Mesendoderm (in vitro differentiated cells): ENCODE measurements around the gene ASTN2.
A peak's percentile ranks its signal among the peaks of the same experiment; 100 is the strongest.

Experiments used
- DNase-seq: peaks from one replicate; pipeline ENCODE4 v3.0.0; 2013
- H2AK5ac ChIP-seq: 2 replicates; pipeline ENCODE4 v1.6.1; 2013; ENCODE audit warnings: low read length, inconsistent platforms
- H2BK120ac ChIP-seq: 2 replicates; pipeline ENCODE4 v1.6.1; 2013; ENCODE audit warnings: low read depth, mild to moderate bottlenecking, low read length, moderate library complexity, mixed read lengths
- H2BK15ac ChIP-seq: replicated peaks from 2 replicates; pipeline ENCODE4 v1.6.1; 2013; ENCODE audit warnings: low read depth, mild to moderate bottlenecking, moderate library complexity
- H2BK5ac ChIP-seq: 2 replicates; pipeline ENCODE4 v1.6.1; 2013; ENCODE audit warnings: low read length, inconsistent platforms
- H3K18ac ChIP-seq: 2 replicates; pipeline ENCODE4 v1.6.1; 2013; ENCODE audit warnings: mild to moderate bottlenecking, low read length, mixed read lengths
- H3K23ac ChIP-seq: one replicate; pipeline ENCODE4 v1.6.1; 2013; ENCODE audit warnings: low read length
- H3K27ac ChIP-seq: 2 replicates; pipeline ENCODE4 v1.5.1; 2013; ENCODE audit warnings: low read depth, mild to moderate bottlenecking, inconsistent platforms, low read length, moderate library complexity
- H3K27me3 ChIP-seq: 2 replicates; pipeline ENCODE4 v1.6.1; 2013; ENCODE audit warnings: low read length, control low read depth, mild to moderate bottlenecking, inconsistent platforms; ENCODE audit not compliant: insufficient read depth, poor library complexity
- H3K36me3 ChIP-seq: 2 replicates; pipeline ENCODE4 v1.6.1; 2013; ENCODE audit warnings: low read length, inconsistent platforms; ENCODE audit not compliant: control insufficient read depth, insufficient read depth
- H3K4ac ChIP-seq: one replicate; pipeline ENCODE4 v1.6.1; 2013; ENCODE audit warnings: low read depth, mild to moderate bottlenecking, low read length, moderate library complexity
- H3K4me1 ChIP-seq: 2 replicates; pipeline ENCODE4 v1.6.1; 2013; ENCODE audit warnings: low read depth, low read length, inconsistent platforms; ENCODE audit not compliant: control insufficient read depth
- H3K4me2 ChIP-seq: 2 replicates; pipeline ENCODE4 v1.6.1; 2013; ENCODE audit warnings: low read length
- H3K4me3 ChIP-seq: 2 replicates; pipeline ENCODE4 v1.5.1; 2013; ENCODE audit warnings: mild to moderate bottlenecking, low read length
- H3K56ac ChIP-seq: one replicate; pipeline ENCODE4 v1.6.1; 2013; ENCODE audit warnings: low read length
- H3K79me1 ChIP-seq: 2 replicates; pipeline ENCODE4 v1.6.1; 2013; ENCODE audit warnings: low read length, inconsistent platforms
- H3K79me2 ChIP-seq: 2 replicates; pipeline ENCODE4 v1.6.1; 2013; ENCODE audit warnings: mild to moderate bottlenecking, low read length; ENCODE audit not compliant: control insufficient read depth, insufficient read depth
- H3K9ac ChIP-seq: 2 replicates; pipeline ENCODE4 v1.6.1; 2013; ENCODE audit warnings: low read length, inconsistent platforms
- H4K5ac ChIP-seq: one replicate; pipeline ENCODE4 v1.6.1; 2013; ENCODE audit warnings: low read length
- H4K8ac ChIP-seq: one replicate; pipeline ENCODE4 v1.6.1; 2013; ENCODE audit warnings: low read depth, mild to moderate bottlenecking, control low read depth, low read length, moderate library complexity
- WGBS: extraction: QIAGEN DNeasy Blood & Tissue Kit; methylation state at CpG from one replicate; pipeline ENCODE4 v1.1.7; 2013; ENCODE audit warnings: low lambda C conversion rate, missing lambda C conversion rate; ENCODE audit not compliant: insufficient coverage; ENCODE audit errors: extremely low coverage; 5-methylcytosine and 5-hydroxymethylcytosine counted together

ASTN2 gene

GRCh38 chr9:116550696-116551436 lies 864.0 kb downstream of the ASTN2 start:
- Histone ChIP-seq H3K4me1 (no peaks in the 10 kb centered on the region), H3K4ac (no peak overlapping the region), H2BK120ac (no peak overlapping the region), H3K23ac (no peak overlapping the region), H3K36me3 (no peaks in the 10 kb centered on the region), H3K4me2 (no peak overlapping the region), H3K27ac (no peak overlapping the region), H2AK5ac (no peak overlapping the region), H3K79me2 (no peaks in the 10 kb centered on the region), H3K27me3 (no peaks in the 10 kb centered on the region), H3K9ac (no peak overlapping the region), H3K56ac (no peak overlapping the region), H4K8ac (no peak overlapping the region), H3K4me3 (no peak overlapping the region), H2BK15ac (no peak overlapping the region), H3K18ac (no peak overlapping the region), H4K5ac (no peak overlapping the region), H3K79me1 (no peaks in the 10 kb centered on the region), H2BK5ac (no peak overlapping the region)
- DNase-seq, result peak; percentile 4
- WGBS, result no CpG with 5 or more reads among the region's 3 CpGs

- no peak for DNase-seq
- no peak overlapping the region for H2AK5ac ChIP-seq
- H3K79me2 ChIP-seq, result no peaks in the 10 kb centered on the region
- H3K4ac ChIP-seq, result no peak overlapping the region
- H2BK120ac ChIP-seq, result no peak overlapping the region
- H3K4me3 ChIP-seq, result no peak overlapping the region
- H3K27me3 ChIP-seq, result no peaks in the 10 kb centered on the region
- H4K8ac ChIP-seq, result no peak overlapping the region
- no peak overlapping the region for H2BK15ac ChIP-seq
- no CpG with 5 or more reads among the region's 5 CpGs for WGBS
- H3K9ac ChIP-seq, result no peak overlapping the region
- no peak overlapping the region for H3K56ac ChIP-seq
- H2BK5ac ChIP-seq, result no peak overlapping the region
- H3K79me1 ChIP-seq, result no peaks in the 10 kb centered on the region
- no peak overlapping the region for H3K4me2 ChIP-seq
- no peak overlapping the region for H3K23ac ChIP-seq
- no peaks in the 10 kb centered on the region for H3K4me1 ChIP-seq
- H3K27ac ChIP-seq, result no peak overlapping the region
- H3K18ac ChIP-seq, result no peak overlapping the region
- H3K36me3 ChIP-seq, result no peaks in the 10 kb centered on the region
- H4K5ac ChIP-seq, result no peak overlapping the region
Observed at GRCh38 chr9:116549786-116550660, 864.8 kb downstream of the ASTN2 start.

DNA sequence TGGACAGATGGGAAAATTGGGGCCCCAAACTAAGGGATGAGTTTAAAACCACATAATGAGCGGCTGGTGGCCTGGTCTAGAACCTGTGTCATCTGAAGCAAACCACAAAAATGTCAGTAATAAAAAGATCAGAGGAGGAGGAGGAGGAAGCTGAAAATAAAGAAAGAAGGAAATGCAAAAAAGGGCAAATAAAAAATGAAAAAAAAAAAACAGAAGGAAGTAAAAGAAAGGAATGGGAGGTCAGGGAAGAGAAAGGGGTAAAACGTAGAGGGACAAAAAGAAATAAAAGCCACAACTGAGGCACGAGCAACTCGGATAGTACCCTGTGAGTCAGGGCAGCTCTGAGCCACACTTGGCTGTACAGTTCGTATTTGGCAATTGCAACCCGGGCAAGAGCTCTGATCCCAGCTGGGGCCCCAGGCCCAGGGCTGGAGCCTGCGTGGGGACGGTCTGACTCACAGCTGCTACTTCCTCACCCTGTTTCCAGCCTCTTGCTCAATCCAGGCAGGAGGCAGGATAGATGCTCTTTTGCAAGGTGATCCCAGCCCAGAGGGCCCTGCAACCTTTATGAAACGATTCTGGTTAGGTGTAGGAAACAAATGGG lies 865.7 kb downstream of the ASTN2 start:
- Histone ChIP-seq H2AK5ac (no peak overlapping the region), H3K56ac (no peak overlapping the region), H3K4me1 (no peaks in the 10 kb centered on the region), H3K79me1 (no peaks in the 10 kb centered on the region), H3K23ac (no peak overlapping the region), H4K8ac (no peak overlapping the region), H2BK120ac (no peak overlapping the region), H3K4me2 (no peak overlapping the region), H3K18ac (no peak overlapping the region), H3K27ac (no peak overlapping the region), H3K27me3 (no peaks in the 10 kb centered on the region), H3K36me3 (no peaks in the 10 kb centered on the region), H2BK5ac (no peak overlapping the region), H2BK15ac (no peak overlapping the region), H3K79me2 (no peaks in the 10 kb centered on the region), H3K4me3 (no peak overlapping the region), H3K9ac (no peak overlapping the region), H3K4ac (no peak overlapping the region), H4K5ac (no peak overlapping the region)
- DNase-seq, result peak; percentile 11
- WGBS, result no CpG with 5 or more reads among the region's 9 CpGs

DNA sequence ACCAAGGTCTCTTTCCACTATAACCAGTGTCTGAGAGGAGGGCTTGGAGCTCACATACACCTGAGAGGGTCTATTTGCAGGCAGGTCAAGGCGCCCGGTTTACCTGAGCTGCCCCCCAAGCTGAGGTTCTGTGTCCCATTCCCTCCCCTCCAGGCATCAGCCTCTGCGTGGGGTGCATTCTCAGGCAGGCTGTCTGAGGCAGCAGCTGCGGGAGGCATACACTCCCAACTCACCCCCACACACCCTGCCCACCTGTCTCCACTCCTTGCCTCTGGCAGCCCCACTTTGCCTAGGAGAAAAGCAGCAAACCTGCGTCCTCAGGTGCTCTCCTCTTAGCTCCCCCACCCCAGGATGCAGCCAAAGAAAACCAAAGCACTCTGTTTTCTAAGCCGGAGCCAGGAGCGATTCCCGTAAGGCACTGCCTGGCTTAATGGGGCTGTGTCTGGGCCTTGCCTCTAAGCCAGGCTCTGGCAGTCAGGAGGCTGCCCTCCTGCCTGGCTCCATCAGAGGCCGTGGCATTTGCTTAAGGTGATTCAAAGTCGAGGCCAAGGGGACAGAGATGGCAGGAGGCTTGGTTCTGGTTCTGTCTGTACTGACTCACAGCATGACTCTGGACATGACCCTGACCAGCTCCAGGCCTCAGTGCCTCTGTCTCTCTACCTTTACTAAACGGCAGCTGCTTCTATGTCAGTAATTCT lies 867.0 kb downstream of the ASTN2 start:
- Histone ChIP-seq H3K27ac (no peak overlapping the region), H3K27me3 (no peaks in the 10 kb centered on the region), H2BK5ac (no peak overlapping the region), H3K4me3 (no peak overlapping the region), H2BK15ac (no peak overlapping the region), H2BK120ac (no peak overlapping the region), H3K4ac (no peak overlapping the region), H3K18ac (no peak overlapping the region), H3K36me3 (no peaks in the 10 kb centered on the region), H3K23ac (no peak overlapping the region), H3K79me1 (no peaks in the 10 kb centered on the region), H3K4me2 (no peak overlapping the region), H4K8ac (no peak overlapping the region), H3K9ac (no peak overlapping the region), H2AK5ac (no peak overlapping the region), H3K79me2 (no peaks in the 10 kb centered on the region), H3K4me1 (no peaks in the 10 kb centered on the region), H3K56ac (no peak overlapping the region), H4K5ac (no peak overlapping the region)
- WGBS, result no CpG with 5 or more reads among the region's 11 CpGs
- DNase-seq, result no peak

DNA sequence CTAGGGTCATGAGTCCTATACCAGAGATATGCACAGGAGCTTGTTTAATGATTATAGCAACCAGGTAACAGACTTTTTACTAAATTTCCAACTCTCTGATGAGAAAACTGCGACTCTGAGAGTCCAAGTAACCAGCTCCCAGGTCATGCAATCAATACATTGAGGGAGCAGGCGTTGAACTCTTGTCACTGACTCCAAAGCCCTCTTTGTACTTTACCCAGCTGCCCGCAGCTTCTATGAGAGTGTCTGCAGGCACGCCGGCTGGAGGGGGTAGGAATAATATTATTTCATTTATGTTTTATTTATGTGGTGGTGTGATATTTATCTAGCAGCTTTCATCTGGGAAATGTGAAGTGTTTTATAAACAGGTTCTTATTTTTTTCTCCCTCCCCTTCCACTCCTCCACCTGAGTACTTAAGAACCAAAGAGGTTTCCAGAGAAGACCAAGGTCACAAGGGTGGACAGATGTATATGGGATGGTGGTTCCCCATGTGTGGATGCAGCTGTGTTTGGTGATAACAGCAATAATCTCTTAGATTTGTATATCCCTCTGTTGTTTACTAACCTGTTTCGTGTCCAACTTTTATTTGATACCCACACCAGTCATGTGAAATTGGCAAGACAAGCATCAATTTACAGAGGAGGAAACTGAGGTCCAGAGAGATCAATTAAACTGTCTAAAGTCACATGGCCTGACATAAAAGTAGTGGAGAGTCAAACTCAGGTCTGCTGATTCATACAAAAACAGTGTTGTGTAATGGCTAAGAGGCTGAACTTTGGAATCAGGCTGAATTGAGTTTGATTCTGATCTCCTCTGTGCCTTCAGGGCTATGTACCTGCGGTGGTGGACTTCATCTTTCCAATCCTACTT lies 867.9 kb downstream of the ASTN2 start:
- H3K79me2 ChIP-seq, result no peaks in the 10 kb centered on the region
- no peak for DNase-seq
- no peak overlapping the region for H3K56ac ChIP-seq
- H3K4ac ChIP-seq, result no peak overlapping the region
- H4K5ac ChIP-seq, result no peak overlapping the region
- no peak overlapping the region for H3K9ac ChIP-seq
- H3K27me3 ChIP-seq, result no peaks in the 10 kb centered on the region
- no peaks in the 10 kb centered on the region for H3K4me1 ChIP-seq
- no peak overlapping the region for H2BK5ac ChIP-seq
- no peak overlapping the region for H3K18ac ChIP-seq
- no peak overlapping the region for H3K27ac ChIP-seq
- H2AK5ac ChIP-seq, result no peak overlapping the region
- H2BK120ac ChIP-seq, result no peak overlapping the region
- H3K4me2 ChIP-seq, result no peak overlapping the region
- no peak overlapping the region for H2BK15ac ChIP-seq
- H3K23ac ChIP-seq, result no peak overlapping the region
- H4K8ac ChIP-seq, result no peak overlapping the region
- H3K79me1 ChIP-seq, result no peaks in the 10 kb centered on the region
- no peaks in the 10 kb centered on the region for H3K36me3 ChIP-seq
- no peak overlapping the region for H3K4me3 ChIP-seq
- no CpG with 5 or more reads among the region's 7 CpGs for WGBS
